NCI-H1694 (cell line): ENCODE data around the gene TNS1.

Experiments
- DNase-seq: peaks from one replicate; lab custom pipeline; 2025; lab: John Stamatoyannopoulos, UW

TNS1 gene

DNA sequence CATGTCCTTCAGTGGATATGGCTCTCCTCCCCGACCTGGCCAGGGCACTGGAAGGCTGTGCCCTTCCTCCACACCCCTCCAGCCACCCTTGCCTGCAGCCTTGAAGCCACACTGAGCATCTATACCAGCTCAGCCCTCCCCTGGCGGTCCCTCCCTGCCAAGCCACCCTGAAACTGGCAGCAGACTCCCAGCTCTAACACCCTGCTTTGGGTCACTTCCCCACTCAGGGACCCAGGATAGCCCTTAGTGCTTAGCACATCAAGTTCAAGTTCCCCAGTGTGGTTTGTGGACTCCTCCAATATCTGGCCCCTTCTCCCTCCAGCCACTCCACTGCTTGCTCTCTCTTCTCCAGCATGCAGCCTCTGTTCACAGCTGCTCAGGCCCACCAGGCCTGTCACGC, 89.4 kb downstream of the TNS1 start:
- no peak for DNase-seq

DNA sequence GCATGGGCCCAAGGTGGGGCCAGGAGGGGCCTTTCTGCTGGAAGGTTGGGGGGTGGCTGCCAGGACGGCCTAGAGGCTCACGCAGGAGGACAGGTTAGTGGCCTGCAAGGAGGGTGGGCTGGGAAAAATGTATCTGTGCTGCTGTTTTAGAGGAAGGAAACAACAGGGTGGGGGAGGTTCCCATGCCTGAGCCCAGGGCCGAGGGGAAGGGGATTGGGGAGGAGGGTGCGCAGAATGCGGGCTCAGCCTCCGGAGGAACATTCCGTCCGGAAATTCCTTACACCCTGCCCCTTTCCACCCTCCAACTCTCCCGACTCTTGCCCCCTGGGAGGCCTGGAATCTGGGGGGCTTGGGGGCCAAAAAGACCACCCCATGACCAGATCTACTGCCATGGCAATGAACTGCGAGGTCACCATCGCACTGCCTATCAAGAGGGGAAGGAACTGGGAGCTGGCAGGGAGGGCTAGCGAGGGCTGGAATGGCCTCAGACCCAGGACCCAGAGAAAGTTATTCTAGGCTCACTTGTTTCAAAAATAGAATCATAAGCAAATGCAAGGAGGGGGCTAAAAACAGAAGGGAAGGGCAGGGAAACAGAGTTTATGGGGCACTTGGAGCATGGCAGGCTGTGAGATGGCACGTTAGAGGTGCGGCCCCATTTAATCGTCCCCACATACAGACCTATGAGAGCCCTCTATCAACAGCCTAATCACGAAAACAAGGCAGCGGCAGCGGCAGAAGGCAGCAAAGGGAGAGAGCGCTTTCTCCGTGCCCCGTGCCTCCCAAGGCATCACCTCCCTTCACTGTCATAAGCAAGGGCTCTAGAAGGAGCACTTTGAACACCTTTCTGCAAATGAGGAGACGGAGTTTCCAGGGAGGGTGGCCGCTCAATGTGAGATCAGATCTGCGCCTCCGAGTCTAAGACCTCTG, 90.4 kb downstream of the TNS1 start:
- DNase-seq: no peak

- no peak for DNase-seq
Observed at GRCh38 chr2:217911283-217912097, 91.3 kb downstream of the TNS1 start.

GRCh38 chr2:217910875-217911212, 92.0 kb downstream of the TNS1 start:
- no peak for DNase-seq

- DNase-seq: no peak
Observed at GRCh38 chr2:217909156-217909820, 93.5 kb downstream of the TNS1 start.

DNA sequence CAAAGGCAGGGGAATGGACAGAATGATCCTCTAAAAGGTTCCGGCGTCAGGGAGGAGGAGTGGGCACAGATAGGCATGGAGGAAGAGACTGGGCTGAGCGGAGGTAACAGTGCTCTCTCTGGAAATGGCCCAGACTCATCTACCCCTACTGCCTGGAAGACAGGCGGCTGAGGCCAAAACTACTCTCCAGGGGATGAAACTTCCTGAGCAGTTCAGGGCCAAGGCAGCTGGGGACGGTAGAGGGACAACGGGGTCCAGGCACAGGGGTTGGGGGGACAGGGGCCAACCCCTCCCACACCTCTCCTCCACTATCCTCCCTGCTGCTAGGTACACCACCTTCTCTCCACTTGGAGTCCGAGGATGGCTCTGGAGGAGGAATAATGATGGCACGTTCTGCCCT, 94.3 kb downstream of the TNS1 start:
- no peak for DNase-seq

GRCh38 chr2:217907266-217907665, 95.5 kb downstream of the TNS1 start:
- DNase-seq: no peak

GRCh38 chr2:217906798-217907197, 96.0 kb downstream of the TNS1 start:
- DNase-seq: no peak

- no peak for DNase-seq
Observed at GRCh38 chr2:217905896-217906295, 96.9 kb downstream of the TNS1 start.

- DNase-seq: no peak
Observed at GRCh38 chr2:217905395-217905794, 97.4 kb downstream of the TNS1 start.

DNA sequence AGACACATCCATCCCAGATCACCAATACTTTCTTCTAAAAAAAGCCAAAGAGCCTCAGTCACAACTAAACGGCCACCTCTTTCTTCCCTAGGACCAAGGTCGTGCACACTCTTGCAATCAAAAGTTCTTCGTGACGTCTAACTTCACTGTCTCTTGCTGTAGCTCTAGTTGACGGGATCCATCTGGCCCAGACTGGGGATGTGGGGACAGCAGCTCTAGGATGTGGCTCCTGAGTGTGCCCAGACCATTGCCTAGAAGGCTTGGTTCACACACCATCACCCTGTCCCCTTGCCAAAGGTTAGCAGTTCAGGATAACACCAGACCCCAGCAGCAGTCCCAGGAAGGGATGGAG, 98.2 kb downstream of the TNS1 start:
- no peak for DNase-seq

GRCh38 chr2:217903859-217904613, 98.8 kb downstream of the TNS1 start:
- DNase-seq: peak; percentile 25

DNA sequence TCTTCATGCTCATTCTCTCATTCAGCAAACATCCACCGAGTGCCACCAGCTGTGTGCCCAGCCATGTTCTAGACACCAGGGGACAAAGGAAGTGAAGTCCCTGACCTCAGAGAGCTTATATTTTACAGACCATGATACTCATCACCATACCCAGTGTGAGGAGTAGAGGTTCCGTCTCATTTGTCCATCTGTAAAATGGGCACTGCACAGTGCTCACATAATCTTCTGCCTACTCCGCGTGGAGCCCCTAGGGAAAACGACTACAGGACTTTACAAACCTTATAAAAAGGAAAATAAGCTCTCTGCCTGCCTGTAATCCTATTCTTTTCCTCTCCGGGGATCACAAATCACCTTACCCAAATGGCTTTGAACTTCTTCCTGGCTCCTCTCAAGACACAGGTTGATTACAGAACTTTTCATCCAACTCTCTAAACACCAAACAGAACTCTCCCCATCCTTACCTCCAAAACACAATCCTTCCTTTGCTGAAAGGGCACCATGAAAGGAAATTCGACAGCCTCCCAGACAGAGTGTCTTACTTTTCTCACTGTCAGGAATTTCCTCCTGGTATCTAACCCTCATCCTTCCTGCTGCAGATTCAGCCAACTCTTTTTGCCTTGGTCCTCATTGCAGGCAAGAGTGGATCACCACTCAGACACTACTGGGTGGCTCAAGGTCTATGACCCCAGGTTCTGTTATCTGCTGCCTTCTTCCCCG, 99.5 kb downstream of the TNS1 start:
- no peak for DNase-seq

DNA sequence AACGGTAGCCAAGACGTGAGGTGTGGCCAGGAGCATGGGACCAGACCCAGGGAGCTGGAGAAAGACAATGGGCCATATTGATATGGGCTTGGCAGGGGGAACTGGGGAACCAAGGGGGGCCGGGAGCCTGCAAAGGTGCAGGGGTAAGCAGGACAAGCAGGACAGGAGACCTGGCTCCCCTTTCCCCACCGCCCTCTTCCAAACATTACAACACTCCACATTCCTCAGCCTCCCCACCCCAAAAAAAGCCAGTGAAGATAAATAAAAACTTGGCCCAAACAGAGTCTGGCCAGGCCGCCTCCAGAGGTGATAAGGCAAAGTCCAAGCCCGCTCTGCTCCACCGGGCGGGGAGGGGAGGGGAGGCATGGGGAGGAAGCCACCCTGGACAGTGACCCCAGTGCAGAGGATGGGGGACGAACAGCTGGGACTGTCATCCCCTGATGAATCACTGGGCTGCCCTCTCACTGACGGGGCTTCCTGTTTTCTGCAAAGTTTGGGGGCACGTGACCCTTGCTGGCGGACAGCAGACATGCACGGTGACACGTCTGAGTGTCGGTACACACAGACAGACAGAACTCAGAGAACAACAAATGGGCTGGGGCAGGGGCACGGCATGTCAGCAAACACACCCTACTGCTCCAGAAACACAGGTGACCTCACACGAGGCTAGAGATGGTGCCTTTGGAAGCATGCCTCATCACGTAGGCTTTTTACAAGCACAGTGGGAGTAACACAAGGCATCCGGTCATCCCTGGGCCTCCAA, 100.2 kb downstream of the TNS1 start:
- no peak for DNase-seq

GRCh38 chr2:217901835-217902378, 100.9 kb downstream of the TNS1 start:
- no peak for DNase-seq

DNA sequence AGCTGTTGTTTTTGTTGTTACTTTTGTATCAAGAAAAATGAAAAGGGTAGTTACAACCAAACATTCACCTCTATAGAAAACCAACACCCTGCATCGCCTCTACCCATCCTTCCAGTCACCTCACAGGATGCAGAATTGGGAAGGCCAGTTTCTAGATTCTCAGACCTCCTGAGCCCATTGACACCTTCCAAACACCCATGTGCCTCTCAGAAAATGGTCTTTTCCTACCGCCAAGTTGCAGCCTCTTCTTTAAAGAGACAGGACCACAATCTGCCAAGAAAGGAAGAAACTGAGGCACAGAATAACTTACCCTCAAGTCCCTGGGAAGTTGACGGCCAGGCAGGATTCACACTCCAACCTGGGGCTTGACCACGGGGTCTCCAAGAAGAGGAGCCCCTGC, 101.4 kb downstream of the TNS1 start:
- no peak for DNase-seq

DNA sequence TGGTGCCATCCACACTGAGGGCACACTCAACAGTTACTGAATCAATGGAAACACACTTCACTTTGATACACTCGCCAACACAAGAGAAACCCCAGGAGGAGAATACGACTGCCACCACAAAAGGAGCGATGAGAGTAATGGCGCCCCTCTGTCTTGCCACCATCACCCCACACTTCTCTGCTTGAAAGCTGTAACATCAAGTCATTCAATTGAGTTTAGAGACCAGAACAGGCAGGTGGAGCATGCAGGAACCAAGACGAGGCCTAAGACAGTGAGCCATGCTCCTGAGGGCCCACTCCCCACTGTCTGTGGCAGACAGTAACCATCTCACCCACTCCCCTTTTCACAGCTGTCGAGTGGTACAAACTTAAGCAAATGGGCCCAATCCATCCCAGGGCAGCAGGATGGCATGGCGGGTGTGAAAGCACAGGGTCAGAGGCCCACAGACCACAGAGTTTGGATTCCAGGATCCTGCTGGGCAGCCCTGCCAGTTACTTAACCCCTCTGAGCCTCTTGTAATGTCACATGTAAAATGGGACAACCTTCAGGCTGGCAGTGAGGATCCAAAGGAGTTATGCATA, 101.9 kb downstream of the TNS1 start:
- no peak for DNase-seq

GRCh38 chr2:217900010-217900779, 102.6 kb downstream of the TNS1 start:
- no peak for DNase-seq
